B cell (primary cell): Measurements from ENCODE around the gene PEX11G. TPM values are rescaled to one million over a fixed set of nuclear protein-coding genes. Genes with fewer than 3 reads are reported as not detected.
A peak's percentile ranks its signal among the peaks of the same experiment; 100 is the strongest.

Experiments used
- ATAC-seq: fragments of 200-7000 bp; cut with Tn5 transposase; one replicate; pipeline ENCODE4 v1.10.0; 2021; ENCODE audit warnings: low read depth, mild to moderate bottlenecking, moderate number of reproducible peaks, moderate library complexity
- CTCF ChIA-PET: fragments of 350-600 bp; sonication (Branson Sonifier 250); formaldehyde crosslinking; loops from one replicate; lab custom pipeline; 2021; ENCODE audit warnings: antibody characterized with exemption, inconsistent platforms; lab: Charles Lee
- POLR2A ChIA-PET: fragments of 350-600 bp; sonication (Branson Sonifier 250); formaldehyde crosslinking; loops from one replicate; lab custom pipeline; 2021; ENCODE audit warnings: antibody characterized with exemption; lab: Charles Lee
- DNase-seq: peaks from one replicate; pipeline ENCODE4 v3.0.0; 2013
- H2AFZ ChIP-seq: 2 replicates; pipeline ENCODE4 v1.6.1; 2012; ENCODE audit warnings: mild to moderate bottlenecking, low read depth, low read length; ENCODE audit not compliant: insufficient read depth, poor library complexity, severe bottlenecking
- H3K27ac ChIP-seq, 2 donors: 1 replicate in 1 of 2; 2 replicates in 1 of 2; pipeline ENCODE4 v1.5.1; 2012 to 2013; ENCODE audit warnings: low read length in 2 of 2, mild to moderate bottlenecking in 2 of 2, moderate library complexity in 1 of 2
- H3K27me3 ChIP-seq, 4 experiments: fragments of 200-600 bp in 1 of 4; sonication (generic) in 1 of 4; replicated peaks in 1 of 4; 1 replicate in 2 of 4; 2 replicates in 2 of 4; pipeline versions ENCODE4 v1.6.1 to v1.7.0; 2013 to 2016; ENCODE audit warnings: low read length in 3 of 4, mild to moderate bottlenecking in 2 of 4, mixed read lengths in 1 of 4, moderate library complexity in 1 of 4; ENCODE audit not compliant: insufficient read depth in 4 of 4, control insufficient read depth in 3 of 4; ENCODE audit errors: control extremely low read depth in 1 of 4
- H3K36me3 ChIP-seq, 2 experiments: replicated peaks in 1 of 2; 1 replicate in 1 of 2; 2 replicates in 1 of 2; pipeline versions ENCODE4 v1.6.1 to v1.7.1; 2013; ENCODE audit warnings: low read length in 1 of 2; ENCODE audit not compliant: insufficient read depth in 2 of 2, control insufficient read depth in 1 of 2; ENCODE audit errors: control extremely low read depth in 1 of 2, extremely low read depth in 1 of 2
- H3K4me1 ChIP-seq, 2 donors: fragments of 200-600 bp in 1 of 2; sonication (generic) in 1 of 2; 1 replicate in 1 of 2; 2 replicates in 1 of 2; pipeline versions ENCODE4 v1.5.1 to v1.6.1; 2013 to 2017; ENCODE audit warnings: low read length in 2 of 2; ENCODE audit not compliant: control insufficient read depth in 2 of 2, insufficient read depth in 2 of 2
- H3K4me2 ChIP-seq: replicated peaks from 2 replicates; pipeline ENCODE3; 2012; ENCODE audit warnings: mild to moderate bottlenecking, low read depth, low read length; ENCODE audit not compliant: poor library complexity, severe bottlenecking
- H3K4me3 ChIP-seq, 5 experiments: fragments of 200-600 bp in 1 of 5; sonication (generic) in 1 of 5; 1 replicate in 3 of 5; 2 replicates in 2 of 5; pipeline versions ENCODE4 v1.5.1 to v1.7.0; 2011 to 2016; ENCODE audit warnings: low read length in 4 of 5, mild to moderate bottlenecking in 4 of 5, low read depth in 2 of 5, control low read depth in 1 of 5, moderate library complexity in 1 of 5; ENCODE audit not compliant: insufficient read depth in 1 of 5; ENCODE audit errors: control extremely low read depth in 1 of 5, extremely low read depth in 1 of 5
- H3K79me2 ChIP-seq: fragments of 200-600 bp; sonication (generic); one replicate; pipeline ENCODE4 v1.6.0; 2016; ENCODE audit warnings: low read length; ENCODE audit not compliant: control insufficient read depth, insufficient read depth
- H3K9ac ChIP-seq: fragments of 200-600 bp; sonication (generic); 2 replicates; pipeline ENCODE4 v1.6.1; 2017; ENCODE audit warnings: mild to moderate bottlenecking, low read length, moderate library complexity
- H3K9me3 ChIP-seq, 3 donors: one replicate each; pipeline versions ENCODE4 v1.6.1 to v1.7.1; 2013; ENCODE audit warnings: low read length in 2 of 3; ENCODE audit not compliant: control insufficient read depth in 2 of 3, insufficient read depth in 1 of 3; ENCODE audit errors: control extremely low read depth in 1 of 3
- H4K20me1 ChIP-seq: 2 replicates; pipeline ENCODE4 v1.6.0; 2012; ENCODE audit warnings: mild to moderate bottlenecking, low read length; ENCODE audit not compliant: insufficient read depth, control insufficient read depth, poor library complexity, severe bottlenecking
- H3K27ac Mint-ChIP-seq: one replicate; pipeline ENCODE4 v1.8.0; 2021; ENCODE audit warnings: mixed read lengths
- H3K27me3 Mint-ChIP-seq: one replicate; pipeline ENCODE4 v1.8.0; 2021; ENCODE audit warnings: mixed read lengths
- H3K4me1 Mint-ChIP-seq: one replicate; pipeline ENCODE4 v1.8.0; 2021; ENCODE audit warnings: mixed read lengths
- H3K4me3 Mint-ChIP-seq: one replicate; pipeline ENCODE4 v1.8.0; 2021; ENCODE audit warnings: mixed read lengths
- H3K9me3 Mint-ChIP-seq: one replicate; pipeline ENCODE4 v1.8.0; 2022; ENCODE audit warnings: mixed read lengths; ENCODE audit not compliant: insufficient read depth
- EZH2 ChIP-seq: IDR thresholded peaks from 2 replicates; pipeline ENCODE4 v1.6.1; 2012; ENCODE audit warnings: borderline replicate concordance, low read depth, mild to moderate bottlenecking, moderate library complexity, low read length; ENCODE audit not compliant: insufficient read depth, poor library complexity, severe bottlenecking
- WGBS: methylation state at CpG from one replicate; pipeline ENCODE4 v1.1.5; 2013; ENCODE audit warnings: missing lambda C conversion rate; ENCODE audit not compliant: insufficient coverage; 5-methylcytosine and 5-hydroxymethylcytosine counted together
- intact Hi-C: fragments of 100-400 bp; cut with micrococcal nuclease; formaldehyde crosslinking; loops from one replicate; pipeline ENCODE4 v1.10.0; 2022
- polyA plus RNA-seq: library from polyadenylated mRNA; depleted of rRNA; stranded (reverse); fragments of >200 nt; gene quantifications from 2 replicates; pipeline ENCODE4 v1.2.3, GENCODE V29; 2012
- total RNA-seq, 2 donors: library from RNA; stranded (reverse); fragments of 120-200 nt in 1 of 2; gene quantifications; 1 replicate in 1 of 2; 2 replicates in 1 of 2; pipeline versions ENCODE4 v1.2.3 to v1.2.4, GENCODE V29; 2013 to 2022
- TF ChIP-seq, protein P1 (sequence below): fragments of 200-600 bp; IDR thresholded peaks from one replicate; pipeline ENCODE4 v1.8.0; 2022; ENCODE audit warnings: antibody characterized with exemption, mild to moderate bottlenecking

The PEX11G gene
- total and polyA plus RNA-seq, 2 donors (not counting 1 experiment from before 2014, with no cell fraction given): 0.40 to 0.62 TPM

DNA sequence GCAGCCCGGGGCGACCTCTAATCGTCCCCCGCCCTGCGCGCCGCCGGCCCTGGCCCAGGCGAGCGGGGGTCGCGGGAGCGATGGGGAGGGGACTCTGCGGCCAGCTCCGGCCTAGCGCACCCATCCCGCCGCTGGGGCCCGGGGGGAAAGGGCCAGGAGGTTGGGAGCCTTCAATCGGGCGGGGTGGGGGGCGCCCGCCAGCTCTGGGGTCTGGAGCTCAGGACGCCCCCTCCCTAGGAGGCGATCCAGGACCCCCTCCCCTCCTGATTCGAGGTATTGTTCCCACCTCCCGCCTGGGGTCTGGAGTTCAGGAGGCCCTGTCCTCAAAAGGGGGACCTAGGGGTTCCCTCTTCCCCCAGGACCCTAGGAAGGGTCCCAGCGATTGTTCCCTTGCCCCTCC lies 27.5 kb upstream of the PEX11G start:
- Histone ChIP-seq H3K9ac (peak overlapping the region; percentile 53), H2AFZ (no peak overlapping the region)

DNA sequence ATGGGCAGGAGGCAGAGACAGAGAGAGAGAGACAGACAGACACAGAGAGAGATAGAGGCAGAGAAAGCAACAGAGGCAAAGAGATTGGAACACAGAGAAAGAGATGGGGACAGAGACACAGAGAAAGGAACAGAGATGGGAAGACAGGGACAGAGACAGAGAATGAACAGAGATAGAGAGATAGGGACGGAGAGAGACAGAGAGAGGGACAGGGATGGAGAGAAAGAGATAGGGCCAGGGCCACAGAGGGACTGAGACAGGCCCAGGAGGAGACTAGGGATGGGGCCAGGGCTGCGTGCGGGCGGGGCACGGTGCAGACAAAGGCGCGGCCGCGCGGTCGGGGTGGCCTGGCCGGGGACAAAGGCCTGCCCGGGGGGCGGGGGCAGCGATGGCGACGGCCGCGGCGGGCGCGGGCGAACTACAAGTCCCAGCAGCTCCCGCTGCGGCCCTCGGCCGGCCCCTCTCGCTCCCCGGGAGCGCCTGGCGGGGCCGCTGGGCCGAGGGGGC lies 26.9 kb upstream of the PEX11G start, which contains the start of gene ZNF358:
Gene ZNF358, plus strand, starts transcription at position 459 of the 507 bp plus-strand sequence. CDS start 3,140 bp downstream, outside the sequence.
- H4K20me1 ChIP-seq: no peaks in the 10 kb centered on the region
- CTCF ChIA-PET: interaction anchor here (0.6 kb wide), 1 partner anchor 21 kb away, joined by 3 read pairs; no protein-coding TSS in a partner anchor

More for the DNA sequence above, 27.5 kb upstream of the PEX11G start:
- Histone ChIP-seq H3K4me3 (peak overlapping the region in 4 of 5 experiments; percentile 31 to 52 (median 43)), H4K20me1 (no peaks in the 10 kb centered on the region), H3K9me3 (no peaks in the 10 kb centered on the region), H3K27ac (no peak overlapping the region), H3K36me3 (no peaks in the 10 kb centered on the region), H3K4me1 (peaks cover 9 to 14% of the 10 kb centered on the region in 2 donors), H3K4me2 (peak overlapping the region; percentile 83), H3K79me2 (peaks cover 4% of the 10 kb centered on the region), H3K27me3 (no peaks in the 10 kb centered on the region)
- peak overlapping the region; percentile 46 for H3K27ac Mint-ChIP-seq
- CTCF ChIA-PET: no interaction called here
- H3K9me3 Mint-ChIP-seq: no peaks in the 10 kb centered on the region
- 6% methylated on average over 24 of the region's 28 CpGs for WGBS
- ATAC-seq (no peak), DNase-seq (no peak)
- POLR2A ChIA-PET: interaction anchor here (1.6 kb wide), 1 partner anchor 15 kb away, joined by 4 read pairs; no protein-coding TSS in a partner anchor
- peaks cover 12% of the 10 kb centered on the region for H3K4me1 Mint-ChIP-seq
- H3K27me3 Mint-ChIP-seq: peaks cover 10% of the 10 kb centered on the region
- H3K4me3 Mint-ChIP-seq: peak overlapping the region; percentile 82
- intact Hi-C loops: loop anchor here (2.0 kb wide), 1 partner anchor 18 kb away; the partner anchor contains the start of gene PNPLA6
- TF ChIP-seq EZH2: no peak
- TF ChIP-seq, protein P1, sequence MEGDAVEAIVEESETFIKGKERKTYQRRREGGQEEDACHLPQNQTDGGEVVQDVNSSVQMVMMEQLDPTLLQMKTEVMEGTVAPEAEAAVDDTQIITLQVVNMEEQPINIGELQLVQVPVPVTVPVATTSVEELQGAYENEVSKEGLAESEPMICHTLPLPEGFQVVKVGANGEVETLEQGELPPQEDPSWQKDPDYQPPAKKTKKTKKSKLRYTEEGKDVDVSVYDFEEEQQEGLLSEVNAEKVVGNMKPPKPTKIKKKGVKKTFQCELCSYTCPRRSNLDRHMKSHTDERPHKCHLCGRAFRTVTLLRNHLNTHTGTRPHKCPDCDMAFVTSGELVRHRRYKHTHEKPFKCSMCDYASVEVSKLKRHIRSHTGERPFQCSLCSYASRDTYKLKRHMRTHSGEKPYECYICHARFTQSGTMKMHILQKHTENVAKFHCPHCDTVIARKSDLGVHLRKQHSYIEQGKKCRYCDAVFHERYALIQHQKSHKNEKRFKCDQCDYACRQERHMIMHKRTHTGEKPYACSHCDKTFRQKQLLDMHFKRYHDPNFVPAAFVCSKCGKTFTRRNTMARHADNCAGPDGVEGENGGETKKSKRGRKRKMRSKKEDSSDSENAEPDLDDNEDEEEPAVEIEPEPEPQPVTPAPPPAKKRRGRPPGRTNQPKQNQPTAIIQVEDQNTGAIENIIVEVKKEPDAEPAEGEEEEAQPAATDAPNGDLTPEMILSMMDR: no peak

More for the DNA sequence above, 26.9 kb upstream of the PEX11G start, which contains the start of gene ZNF358:
- H3K27ac Mint-ChIP-seq: peak within 1 kb of the TSS; percentile 46
- H3K4me3 Mint-ChIP-seq: peak within 1 kb of the TSS; percentile 82
- Histone ChIP-seq H3K79me2 (peaks cover 4% of the 10 kb centered on the region), H2AFZ (peak within 1 kb of the TSS; percentile 100), H3K4me1 (peaks cover 9 to 14% of the 10 kb centered on the region in 2 donors), H3K9ac (peak within 1 kb of the TSS; percentile 60), H3K27ac (no peak within 1 kb of the TSS), H3K36me3 (no peaks in the 10 kb centered on the region), H3K9me3 (no peaks in the 10 kb centered on the region), H3K4me2 (peak within 1 kb of the TSS; percentile 92), H3K27me3 (no peaks in the 10 kb centered on the region), H3K4me3 (peak within 1 kb of the TSS in 4 of 5 experiments; percentile 31 to 57 (median 47))
- POLR2A ChIA-PET: interaction anchor here (1.6 kb wide), 1 partner anchor 16 kb away, joined by 4 read pairs; no protein-coding TSS in a partner anchor
- WGBS: 2% methylated on average over 33 of the region's 33 CpGs
- intact Hi-C loops: loop anchor here (2.0 kb wide), 1 partner anchor 19 kb away; the partner anchor contains the start of gene PNPLA6
- DNase-seq: peak; percentile 63
- TF ChIP-seq, protein P1: no peak
- no peak for TF ChIP-seq EZH2
- peaks cover 11% of the 10 kb centered on the region for H3K27me3 Mint-ChIP-seq
- no peaks in the 10 kb centered on the region for H3K9me3 Mint-ChIP-seq
- peaks cover 12% of the 10 kb centered on the region for H3K4me1 Mint-ChIP-seq
- peak; percentile 98 for ATAC-seq
